ENCODE results near the gene ARL8B. TPM values are rescaled to one million over a fixed set of nuclear protein-coding genes. Genes with fewer than 3 reads are reported as not detected.

ARL8B gene
- total and polyA plus RNA-seq, 10 of the 15 experiments (the other 5 are each of a cell fraction or from before 2014, with no cell fraction given), result 22.0 to 80.6 (median 43.7) TPM

DNA sequence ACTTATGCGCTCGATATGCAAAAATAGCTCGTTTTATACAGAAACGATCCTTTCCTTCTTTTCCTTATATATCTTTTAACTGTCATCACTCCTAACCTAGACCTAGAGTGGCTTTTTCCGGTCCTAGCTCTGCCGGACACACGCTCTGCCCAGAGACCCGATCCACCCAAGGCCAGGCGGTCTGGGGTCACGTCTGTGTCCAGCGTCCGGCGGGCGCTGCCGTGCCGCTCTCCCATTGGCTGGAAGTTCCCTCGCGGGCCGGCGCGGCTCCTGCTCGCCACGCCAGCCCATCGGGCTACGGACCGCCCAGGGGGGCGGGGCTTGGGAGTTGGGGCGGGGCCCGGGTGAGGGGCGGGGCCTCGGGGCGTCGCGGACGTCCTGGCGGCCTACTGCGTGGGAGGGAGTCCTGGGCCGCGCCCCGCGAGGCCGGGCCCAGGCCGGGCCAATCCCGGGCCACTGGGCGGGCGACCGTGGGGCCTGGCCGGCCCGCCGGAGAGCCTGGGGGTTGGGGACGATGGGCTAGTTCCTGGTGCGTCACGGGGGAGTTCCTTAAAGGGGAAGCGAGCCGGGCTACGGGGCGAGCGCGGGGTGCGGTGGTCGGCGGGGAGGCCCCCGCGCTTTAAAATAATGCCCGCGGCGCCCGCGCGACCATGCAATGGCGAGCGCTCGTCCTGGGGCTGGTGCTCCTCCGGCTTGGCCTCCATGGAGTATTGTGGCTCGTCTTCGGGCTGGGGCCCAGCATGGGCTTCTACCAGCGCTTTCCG lies 65.2 kb downstream of the ARL8B start, which contains the start of gene EDEM1 (continued):
- TF ChIP-seq ZNF687 (IDR thresholded peaks at IDR 0.05) (no peak; the same call in 1 of the 2 replicates), MTA2 (IDR thresholded peaks at IDR 0.05; ENCODE audit: low read depth) (no peak), DPF2 (IDR thresholded peaks at IDR 0.05) (no peak), HDAC2 (IDR thresholded peaks at IDR 0.05) (no peak), RCOR1 (conservative IDR thresholded peaks at IDR 0.05; ENCODE audit: low read depth, low read length) (no peak), ZNF274 (IDR thresholded peaks at IDR 0.05; ENCODE audit: insufficient read depth, insufficient read length) (no peak), CBX5 (IDR thresholded peaks at IDR 0.05; ENCODE audit: low read depth) (peak; percentile 14; the same call in 1 of the 2 replicates), KAT2A (conservative IDR thresholded peaks at IDR 0.05; ENCODE audit: control insufficient read depth, low read depth, low read length) (no peak), ZNF217 (IDR thresholded peaks at IDR 0.05) (no peak), SIX5 (IDR thresholded peaks at IDR 0.05; ENCODE audit: low read depth, low read length, severe bottlenecking) (no peak), TCF3 (IDR thresholded peaks at IDR 0.05; ENCODE audit: borderline replicate concordance, insufficient read depth, low read depth, low read length) (0 out of 2 replicates have a peak, but pooled peaks have one; percentile 8), HDGF (IDR thresholded peaks at IDR 0.05) (no peak), NR2F1 (conservative IDR thresholded peaks at IDR 0.05) (peak; percentile 57), CREB1 (IDR thresholded peaks at IDR 0.05; ENCODE audit: low read depth) (peak; percentile 90), NR2C1 (IDR thresholded peaks at IDR 0.05) (no peak; the same call in 1 of the 2 replicates), MEF2B (IDR thresholded peaks at IDR 0.05; ENCODE audit: partially characterized antibody, poor library complexity, severe bottlenecking) (no peak), SRF (IDR thresholded peaks at IDR 0.05; ENCODE audit: low read depth in 2 of 2, low read length in 2 of 2) (no peak), SP1 (IDR thresholded peaks at IDR 0.05; ENCODE audit: low read depth, low read length) (peak; percentile 78), STAT1 (conservative IDR thresholded peaks at IDR 0.05) (no peak), RAD21 (IDR thresholded peaks at IDR 0.05; ENCODE audit: insufficient read depth, low read depth, low read length) (no peak)
- TF ChIP-seq, protein P1, sequence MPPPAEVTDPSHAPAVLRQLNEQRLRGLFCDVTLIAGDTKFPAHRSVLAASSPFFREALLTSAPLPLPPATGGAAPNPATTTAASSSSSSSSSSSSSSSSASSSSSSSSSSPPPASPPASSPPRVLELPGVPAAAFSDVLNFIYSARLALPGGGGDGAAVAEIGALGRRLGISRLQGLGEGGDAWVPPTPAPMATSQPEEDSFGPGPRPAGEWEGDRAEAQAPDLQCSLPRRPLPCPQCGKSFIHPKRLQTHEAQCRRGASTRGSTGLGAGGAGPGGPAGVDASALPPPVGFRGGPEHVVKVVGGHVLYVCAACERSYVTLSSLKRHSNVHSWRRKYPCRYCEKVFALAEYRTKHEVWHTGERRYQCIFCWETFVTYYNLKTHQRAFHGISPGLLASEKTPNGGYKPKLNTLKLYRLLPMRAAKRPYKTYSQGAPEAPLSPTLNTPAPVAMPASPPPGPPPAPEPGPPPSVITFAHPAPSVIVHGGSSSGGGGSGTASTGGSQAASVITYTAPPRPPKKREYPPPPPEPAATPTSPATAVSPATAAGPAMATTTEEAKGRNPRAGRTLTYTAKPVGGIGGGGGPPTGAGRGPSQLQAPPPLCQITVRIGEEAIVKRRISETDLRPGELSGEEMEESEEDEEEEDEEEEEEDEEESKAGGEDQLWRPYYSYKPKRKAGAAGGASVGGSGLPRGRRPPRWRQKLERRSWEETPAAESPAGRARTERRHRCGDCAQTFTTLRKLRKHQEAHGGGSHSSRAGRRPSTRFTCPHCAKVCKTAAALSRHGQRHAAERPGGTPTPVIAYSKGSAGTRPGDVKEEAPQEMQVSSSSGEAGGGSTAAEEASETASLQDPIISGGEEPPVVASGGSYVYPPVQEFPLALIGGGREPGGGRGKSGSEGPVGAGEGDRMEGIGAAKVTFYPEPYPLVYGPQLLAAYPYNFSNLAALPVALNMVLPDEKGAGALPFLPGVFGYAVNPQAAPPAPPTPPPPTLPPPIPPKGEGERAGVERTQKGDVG (CRISPR knock-in tag; IDR thresholded peaks at IDR 0.05), result no peak
- TF ChIP-seq, protein P2, sequence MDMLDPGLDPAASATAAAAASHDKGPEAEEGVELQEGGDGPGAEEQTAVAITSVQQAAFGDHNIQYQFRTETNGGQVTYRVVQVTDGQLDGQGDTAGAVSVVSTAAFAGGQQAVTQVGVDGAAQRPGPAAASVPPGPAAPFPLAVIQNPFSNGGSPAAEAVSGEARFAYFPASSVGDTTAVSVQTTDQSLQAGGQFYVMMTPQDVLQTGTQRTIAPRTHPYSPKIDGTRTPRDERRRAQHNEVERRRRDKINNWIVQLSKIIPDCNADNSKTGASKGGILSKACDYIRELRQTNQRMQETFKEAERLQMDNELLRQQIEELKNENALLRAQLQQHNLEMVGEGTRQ (IDR thresholded peaks at IDR 0.05; ENCODE audit: borderline replicate concordance, low read depth, low read length), result no peak

All from GM12878 (cell line).